Measurements from ENCODE around the gene PNISR.

PNISR gene

DNA sequence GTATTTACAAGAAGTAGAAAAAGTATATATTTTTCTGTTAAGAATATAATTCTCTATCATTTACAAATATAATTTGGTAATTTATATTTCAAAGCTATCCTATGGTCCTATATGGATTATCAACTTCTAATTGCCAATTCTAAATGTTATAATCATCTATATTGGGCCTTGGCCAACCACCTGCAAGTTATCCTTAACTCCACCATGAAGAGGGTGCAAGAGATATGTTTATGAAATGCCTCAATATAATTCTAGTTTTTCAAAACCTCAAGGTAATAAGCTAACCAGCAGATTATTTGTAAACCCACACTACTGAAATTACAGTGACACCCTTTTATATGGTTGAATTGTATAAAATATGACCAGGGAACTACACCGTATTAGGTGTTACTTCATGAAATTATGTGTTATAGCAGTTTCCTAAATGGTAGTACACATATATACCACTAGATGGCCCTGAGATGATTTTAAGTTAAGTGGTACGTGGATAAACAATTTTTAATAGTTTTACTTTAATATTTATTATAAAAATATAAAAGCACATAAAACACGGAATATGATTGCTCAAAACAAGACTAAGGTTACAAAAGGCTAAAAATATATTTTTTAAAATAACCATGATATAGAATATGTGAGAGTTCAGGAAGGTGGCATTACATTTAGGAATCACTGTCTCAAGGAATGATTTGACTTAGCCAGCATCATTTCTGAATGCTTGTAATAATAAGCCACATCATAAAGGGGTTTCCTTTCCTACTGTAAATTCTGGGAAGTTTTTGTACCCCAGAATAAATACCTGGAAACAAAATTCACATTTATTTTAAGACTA lies 9.8 kb upstream of the PNISR start:
- peak; percentile 61 for TF ChIP-seq CTCF (conservative IDR thresholded peaks at IDR 0.05; ENCODE audit: low read depth, low read length)
- DNase-seq (ENCODE audit: low read depth): peak; percentile 65
- no peak overlapping the region for H3K4me3 ChIP-seq (ENCODE audit: low read depth, low read length)

- no peak overlapping the region for H3K4me3 ChIP-seq (ENCODE audit: low read depth, low read length)
- DNase-seq (ENCODE audit: low read depth): no peak
- no peak for TF ChIP-seq CTCF (conservative IDR thresholded peaks at IDR 0.05; ENCODE audit: low read depth, low read length)
Measured at GRCh38 chr6:99432877-99433276, 7.8 kb upstream of the PNISR start.

DNA sequence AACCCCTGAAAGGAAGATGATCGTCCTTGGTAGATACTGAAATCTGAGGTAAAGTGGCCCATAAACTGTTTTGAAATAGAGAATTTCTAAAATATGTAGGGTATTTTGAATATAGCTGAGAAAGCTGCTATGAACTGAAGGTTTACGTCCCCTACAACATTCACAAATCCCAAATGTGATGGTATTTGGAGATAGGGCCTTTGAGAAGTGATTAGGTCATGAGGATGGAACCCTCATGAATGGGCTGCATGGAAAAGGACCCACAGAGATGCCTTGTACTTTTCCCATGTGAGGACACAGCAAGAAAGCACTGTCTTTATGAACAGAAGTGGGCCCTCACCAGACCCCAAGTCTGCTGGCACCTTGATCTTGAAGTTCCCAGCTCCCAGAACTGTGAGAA lies 6.8 kb upstream of the PNISR start:
- no peak for DNase-seq (ENCODE audit: low read depth)
- H3K4me3 ChIP-seq (ENCODE audit: low read depth, low read length): no peak overlapping the region
- TF ChIP-seq CTCF (conservative IDR thresholded peaks at IDR 0.05; ENCODE audit: low read depth, low read length): no peak

DNA sequence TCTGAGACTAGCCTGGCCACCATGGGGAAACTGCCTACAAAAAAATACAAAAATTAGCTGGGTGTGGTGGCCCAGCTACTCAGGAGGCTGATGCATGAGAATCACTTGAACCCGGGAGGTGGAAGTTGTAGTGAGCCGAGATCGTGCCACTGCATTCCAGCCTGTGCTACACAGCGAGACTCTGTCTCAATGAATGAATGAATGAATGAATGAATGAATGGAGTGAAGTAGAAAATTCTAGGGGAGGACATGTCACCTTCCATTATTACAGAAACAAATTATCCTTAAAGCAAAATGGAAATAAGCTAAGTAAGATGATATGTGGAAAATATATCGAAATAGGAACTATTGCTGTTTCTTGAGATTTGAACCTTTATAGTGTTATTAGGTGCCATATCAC lies 2.9 kb upstream of the PNISR start:
- no peak for DNase-seq (ENCODE audit: low read depth)
- TF ChIP-seq CTCF (conservative IDR thresholded peaks at IDR 0.05; ENCODE audit: low read depth, low read length): no peak
- H3K4me3 ChIP-seq (ENCODE audit: low read depth, low read length): no peak overlapping the region

DNA sequence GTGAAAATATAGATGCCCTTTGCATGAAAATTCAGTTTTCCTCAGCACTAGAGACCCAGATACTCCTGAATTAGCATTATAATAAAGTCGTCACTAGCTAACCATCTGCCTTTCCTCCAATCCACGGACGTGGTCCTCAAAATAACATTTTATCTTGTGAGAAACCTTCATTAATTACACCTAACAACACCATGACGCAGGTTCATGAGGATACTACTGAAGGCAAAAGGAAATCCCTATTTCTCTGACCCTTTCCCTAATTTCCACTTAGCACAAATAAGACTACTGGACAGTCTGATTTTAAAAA lies 1.3 kb upstream of the PNISR start:
- no peak for DNase-seq (ENCODE audit: low read depth)
- peak overlapping the region; percentile 92 for H3K4me3 ChIP-seq (ENCODE audit: low read depth, low read length)

DNA sequence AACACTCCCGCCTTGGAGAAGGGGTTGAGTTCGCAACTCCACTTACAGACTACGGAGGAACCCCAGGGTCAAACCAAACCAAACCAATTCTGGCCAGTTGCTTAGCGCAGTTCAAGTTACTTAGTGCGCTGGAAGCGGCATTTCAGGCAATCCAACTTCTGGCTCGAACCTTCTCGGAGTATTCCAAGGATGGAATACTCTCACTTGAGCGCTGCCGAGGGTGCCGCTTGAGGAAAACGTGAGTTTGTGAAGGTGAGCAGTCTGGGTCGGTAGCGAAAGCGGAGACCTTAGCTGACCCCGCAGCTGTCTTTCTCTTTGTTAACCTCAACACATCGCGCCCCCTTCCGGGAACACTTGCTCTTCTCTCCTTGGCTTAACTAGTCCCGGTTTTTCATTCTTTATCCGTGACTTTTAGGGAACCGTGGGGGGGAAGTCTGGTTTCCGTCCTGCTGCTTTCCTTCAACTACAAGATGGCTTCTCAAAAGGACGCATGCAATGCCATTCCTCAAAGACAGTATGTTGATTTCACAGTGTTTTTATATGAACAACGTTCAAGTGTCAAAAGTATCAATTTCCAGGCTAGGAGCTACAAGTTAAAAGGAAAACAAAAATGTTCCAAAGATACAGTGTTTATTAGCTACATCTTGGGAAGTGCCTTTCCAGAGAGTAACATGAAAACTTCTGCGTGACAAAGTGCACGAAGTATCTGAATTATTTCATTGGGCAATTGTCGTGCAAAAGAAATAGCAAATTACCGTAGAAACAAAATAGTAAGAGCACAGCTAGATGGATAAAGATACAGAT lies 741 bp upstream of the PNISR start:
- peak; percentile 64 for TF ChIP-seq CTCF (conservative IDR thresholded peaks at IDR 0.05; ENCODE audit: low read depth, low read length)
- peak overlapping the region; percentile 92 for H3K4me3 ChIP-seq (ENCODE audit: low read depth, low read length)
- DNase-seq (ENCODE audit: low read depth): peak; percentile 87

More for the DNA sequence above, 1.3 kb upstream of the PNISR start:
- TF ChIP-seq CTCF (conservative IDR thresholded peaks at IDR 0.05; ENCODE audit: low read depth, low read length): no peak

Measured in choroid plexus epithelial cell (primary cell).